ENCODE measurements around the gene LENG8. TPM values are rescaled to one million over a fixed set of nuclear protein-coding genes. Genes with fewer than 3 reads are reported as not detected.

Gene LENG8
- total and polyA plus RNA-seq, 8 donors: 121 to 213 (median 153) TPM

DNA sequence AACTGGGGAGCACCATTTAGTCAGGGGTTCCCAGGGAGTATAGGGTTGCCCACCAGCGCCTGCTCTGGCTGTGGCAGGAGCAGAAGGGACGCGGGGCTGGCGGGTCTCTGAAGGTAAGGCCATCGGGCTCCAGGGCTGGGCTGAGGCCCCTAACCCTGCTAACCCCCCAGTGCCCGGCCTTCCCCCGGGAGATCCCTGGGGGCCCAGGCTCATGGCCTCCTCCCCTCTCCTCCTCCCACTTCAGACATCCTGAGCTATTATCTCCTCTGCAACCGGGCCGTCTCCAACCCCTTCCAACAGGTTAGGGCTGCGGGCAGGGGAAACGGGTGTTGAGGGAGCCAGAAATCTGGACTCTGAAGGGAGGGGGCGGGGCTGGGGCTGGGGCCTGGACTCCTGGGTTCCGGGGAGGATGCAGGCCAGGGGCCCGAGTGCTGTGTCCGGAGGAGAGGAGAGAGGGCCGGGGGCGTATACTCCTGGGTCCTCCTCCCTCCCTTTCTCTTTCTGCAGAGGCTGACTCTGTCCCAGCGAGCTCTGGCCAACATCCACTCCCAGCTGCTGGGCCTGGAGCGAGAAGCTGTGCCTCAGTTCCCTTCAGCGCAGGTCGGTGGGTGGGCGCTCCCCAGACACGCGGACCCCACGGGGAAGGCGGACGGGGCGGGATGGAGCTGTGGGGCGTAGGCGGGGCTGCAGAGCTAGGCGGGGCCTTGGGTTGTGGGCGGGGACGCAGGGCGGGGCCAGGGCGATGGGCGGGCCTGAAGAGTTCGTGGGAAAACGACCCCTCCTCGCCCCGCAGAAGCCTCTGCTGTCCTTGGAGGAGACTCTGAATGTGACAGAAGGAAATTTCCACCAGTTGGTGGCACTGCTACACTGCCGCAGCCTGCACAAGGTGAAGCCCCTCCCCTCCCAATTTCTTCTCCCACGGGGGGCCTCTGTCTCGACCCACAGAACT lies 18.4 kb upstream of the LENG8 start:
- peak in 2 of 4 donors; percentile 62 to 87 for DNase-seq
- Histone ChIP-seq H3K4me3 (peak overlapping the region in 1 of 2 donors; percentile 11), H3K4me1 (peaks cover 0 to 13% of the 10 kb centered on the region in 2 donors)

GRCh38 chr19:54431255-54431838 lies 17.7 kb upstream of the LENG8 start:
- H3K9me3 ChIP-seq: no peaks in the 10 kb centered on the region
- H3K27me3 ChIP-seq: peaks cover 0 to 50% of the 10 kb centered on the region in 2 donors
- intact Hi-C loops (cut with DNase I): no loop called here
- H3K27ac ChIP-seq: no peak overlapping the region
- H3K4me3 ChIP-seq: no peak overlapping the region
- TF ChIP-seq, protein P1, sequence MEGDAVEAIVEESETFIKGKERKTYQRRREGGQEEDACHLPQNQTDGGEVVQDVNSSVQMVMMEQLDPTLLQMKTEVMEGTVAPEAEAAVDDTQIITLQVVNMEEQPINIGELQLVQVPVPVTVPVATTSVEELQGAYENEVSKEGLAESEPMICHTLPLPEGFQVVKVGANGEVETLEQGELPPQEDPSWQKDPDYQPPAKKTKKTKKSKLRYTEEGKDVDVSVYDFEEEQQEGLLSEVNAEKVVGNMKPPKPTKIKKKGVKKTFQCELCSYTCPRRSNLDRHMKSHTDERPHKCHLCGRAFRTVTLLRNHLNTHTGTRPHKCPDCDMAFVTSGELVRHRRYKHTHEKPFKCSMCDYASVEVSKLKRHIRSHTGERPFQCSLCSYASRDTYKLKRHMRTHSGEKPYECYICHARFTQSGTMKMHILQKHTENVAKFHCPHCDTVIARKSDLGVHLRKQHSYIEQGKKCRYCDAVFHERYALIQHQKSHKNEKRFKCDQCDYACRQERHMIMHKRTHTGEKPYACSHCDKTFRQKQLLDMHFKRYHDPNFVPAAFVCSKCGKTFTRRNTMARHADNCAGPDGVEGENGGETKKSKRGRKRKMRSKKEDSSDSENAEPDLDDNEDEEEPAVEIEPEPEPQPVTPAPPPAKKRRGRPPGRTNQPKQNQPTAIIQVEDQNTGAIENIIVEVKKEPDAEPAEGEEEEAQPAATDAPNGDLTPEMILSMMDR (IDR thresholded peaks at IDR 0.05): no peak
- no peaks in the 10 kb centered on the region for H3K36me3 ChIP-seq
- ATAC-seq (peak; percentile 38), DNase-seq (peak in 1 of 4 donors; percentile 76)
- peaks cover 0 to 13% of the 10 kb centered on the region in 2 donors for H3K4me1 ChIP-seq

More for the DNA sequence above, 18.4 kb upstream of the LENG8 start:
- H3K27me3 ChIP-seq: peaks cover 0 to 57% of the 10 kb centered on the region in 2 donors
- intact Hi-C loops (cut with DNase I): no loop called here
- TF ChIP-seq, protein P1 (IDR thresholded peaks at IDR 0.05): no peak
- no peaks in the 10 kb centered on the region for H3K9me3 ChIP-seq
- no peaks in the 10 kb centered on the region for H3K36me3 ChIP-seq
- peak; percentile 53 for ATAC-seq
- no peak overlapping the region for H3K27ac ChIP-seq

- TF ChIP-seq, protein P1 (IDR thresholded peaks at IDR 0.05): no peak
- ATAC-seq: no peak
- intact Hi-C loops (cut with DNase I): no loop called here
- Histone ChIP-seq H3K9me3 (no peaks in the 10 kb centered on the region), H3K27me3 (peaks cover 0 to 43% of the 10 kb centered on the region in 2 donors), H3K36me3 (no peaks in the 10 kb centered on the region), H3K4me1 (peaks cover 0 to 13% of the 10 kb centered on the region in 2 donors), H3K4me3 (no peak overlapping the region), H3K27ac (no peak overlapping the region)
- no peak for DNase-seq
Observed at GRCh38 chr19:54432144-54432738, 16.8 kb upstream of the LENG8 start.

DNA sequence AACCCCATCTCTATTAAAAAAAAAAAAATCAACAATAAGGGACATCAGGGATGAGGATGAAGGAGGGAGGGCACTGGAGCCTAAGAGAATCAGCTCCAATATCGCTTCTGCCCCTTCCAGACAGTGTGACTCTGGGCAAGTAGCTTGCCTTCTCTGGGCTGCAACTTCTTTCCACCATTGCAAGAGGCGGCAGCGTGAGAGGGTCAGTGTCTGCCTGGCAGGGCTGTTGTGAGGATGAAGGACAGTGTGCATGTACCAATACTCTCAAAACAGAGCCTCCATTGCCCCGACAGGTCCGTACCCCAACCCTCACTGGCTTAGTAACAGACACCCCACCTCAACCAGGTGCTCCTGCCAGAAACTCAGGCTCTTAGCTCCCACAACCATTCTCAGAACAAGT lies 15.3 kb upstream of the LENG8 start:
- H3K4me3 ChIP-seq: no peak overlapping the region
- TF ChIP-seq, protein P1 (IDR thresholded peaks at IDR 0.05): no peak
- intact Hi-C loops (cut with DNase I): no loop called here
- DNase-seq (no peak), ATAC-seq (no peak)
- peaks cover 0 to 30% of the 10 kb centered on the region in 2 donors for H3K27me3 ChIP-seq
- no peaks in the 10 kb centered on the region for H3K36me3 ChIP-seq
- no peaks in the 10 kb centered on the region for H3K9me3 ChIP-seq
- H3K4me1 ChIP-seq: peaks cover 0 to 13% of the 10 kb centered on the region in 2 donors
- H3K27ac ChIP-seq: no peak overlapping the region
